Activated naive CD4-positive, alpha-beta T cell treated with anti-CD3 and anti-CD28 coated beads, Interleukin-2, amount 10 ng/mL, durations not matched to agents 7 days and 5 days (primary cell): Measurements from ENCODE around the gene SYT14.
"Not testable (repeated sequence)": the region's sequence is repeated elsewhere in the genome, so short reads cannot be mapped to it uniquely, and the experiment has no call there.

Experiments used
- CTCF ChIA-PET: fragments of 350-600 bp; sonication (Branson Sonifier 250); formaldehyde crosslinking; loops from one replicate; lab custom pipeline; 2021; ENCODE audit warnings: antibody characterized with exemption; lab: Charles Lee
- DNase-seq: peaks from one replicate; pipeline ENCODE4 v3.0.0-alpha.2; 2020
- H3K27ac Mint-ChIP-seq: one replicate; pipeline ENCODE4 v1.8.0; 2021; ENCODE audit warnings: mild to moderate bottlenecking, moderate library complexity, mixed read lengths
- H3K27me3 Mint-ChIP-seq: one replicate; pipeline ENCODE4 v1.8.0; 2021; ENCODE audit warnings: mild to moderate bottlenecking, mixed read lengths
- H3K36me3 Mint-ChIP-seq: one replicate; pipeline ENCODE4 v1.8.0; 2021; ENCODE audit warnings: mixed read lengths
- H3K4me1 Mint-ChIP-seq: one replicate; pipeline ENCODE4 v1.8.0; 2021; ENCODE audit warnings: mixed read lengths
- H3K4me3 Mint-ChIP-seq: one replicate; pipeline ENCODE4 v1.8.0; 2021; ENCODE audit warnings: mild to moderate bottlenecking, moderate library complexity, mixed read lengths
- H3K9me3 Mint-ChIP-seq: one replicate; pipeline ENCODE4 v1.8.0; 2021; ENCODE audit warnings: mixed read lengths

Gene SYT14

GRCh38 chr1:210081494-210081893 is 143.5 kb downstream of the SYT14 start:
- no peak for DNase-seq
- H3K4me1 Mint-ChIP-seq, result no peaks in the 10 kb centered on the region
- H3K27me3 Mint-ChIP-seq, result no peaks in the 10 kb centered on the region
- H3K4me3 Mint-ChIP-seq, result no peak overlapping the region
- no peaks in the 10 kb centered on the region for H3K36me3 Mint-ChIP-seq
- CTCF ChIA-PET, result no interaction called here
- H3K27ac Mint-ChIP-seq, result no peak overlapping the region
- no peaks in the 10 kb centered on the region for H3K9me3 Mint-ChIP-seq

GRCh38 chr1:210085359-210085758 is 147.3 kb downstream of the SYT14 start:
- H3K27ac Mint-ChIP-seq, result no peak overlapping the region
- DNase-seq, result no peak
- no peak overlapping the region for H3K4me3 Mint-ChIP-seq
- H3K36me3 Mint-ChIP-seq, result no peaks in the 10 kb centered on the region
- H3K27me3 Mint-ChIP-seq, result no peaks in the 10 kb centered on the region
- no peaks in the 10 kb centered on the region for H3K4me1 Mint-ChIP-seq
- H3K9me3 Mint-ChIP-seq, result peaks cover 2% of the 10 kb centered on the region
- CTCF ChIA-PET, result no interaction called here

- H3K4me1 Mint-ChIP-seq, result no peaks in the 10 kb centered on the region
- CTCF ChIA-PET, result no interaction called here
- no peak overlapping the region for H3K4me3 Mint-ChIP-seq
- peaks cover 2% of the 10 kb centered on the region for H3K9me3 Mint-ChIP-seq
- H3K27me3 Mint-ChIP-seq, result no peaks in the 10 kb centered on the region
- H3K27ac Mint-ChIP-seq, result no peak overlapping the region
- H3K36me3 Mint-ChIP-seq, result no peaks in the 10 kb centered on the region
- DNase-seq, result no peak
Measured at GRCh38 chr1:210087058-210087457, 149.0 kb downstream of the SYT14 start.

GRCh38 chr1:210089855-210090254 is 151.8 kb downstream of the SYT14 start:
- Mint-ChIP-seq H3K36me3 (no peaks in the 10 kb centered on the region), H3K4me1 (no peaks in the 10 kb centered on the region), H3K4me3 (no peak overlapping the region), H3K27me3 (no peaks in the 10 kb centered on the region), H3K27ac (no peak overlapping the region), H3K9me3 (peaks cover 2% of the 10 kb centered on the region)
- CTCF ChIA-PET, result no interaction called here
- DNase-seq, result no peak

GRCh38 chr1:210092366-210092765 is 154.3 kb downstream of the SYT14 start:
- Mint-ChIP-seq H3K9me3 (peaks cover 2% of the 10 kb centered on the region), H3K4me1 (no peaks in the 10 kb centered on the region), H3K27ac (no peak overlapping the region), H3K36me3 (no peaks in the 10 kb centered on the region), H3K27me3 (no peaks in the 10 kb centered on the region), H3K4me3 (no peak overlapping the region)
- CTCF ChIA-PET, result no interaction called here
- no peak for DNase-seq

GRCh38 chr1:210093461-210093860 is 155.4 kb downstream of the SYT14 start:
- no peak for DNase-seq
- Mint-ChIP-seq H3K27me3 (no peaks in the 10 kb centered on the region), H3K4me1 (no peaks in the 10 kb centered on the region), H3K9me3 (peaks cover 2% of the 10 kb centered on the region), H3K27ac (no peak overlapping the region), H3K4me3 (no peak overlapping the region), H3K36me3 (no peaks in the 10 kb centered on the region)
- CTCF ChIA-PET, result no interaction called here

- Mint-ChIP-seq H3K27me3 (no peaks in the 10 kb centered on the region), H3K9me3 (no peaks in the 10 kb centered on the region), H3K27ac (no peak overlapping the region), H3K4me3 (no peak overlapping the region), H3K4me1 (no peaks in the 10 kb centered on the region), H3K36me3 (no peaks in the 10 kb centered on the region)
- CTCF ChIA-PET, result no interaction called here
- no peak for DNase-seq
Measured at GRCh38 chr1:210098356-210098755, 160.3 kb downstream of the SYT14 start.

GRCh38 chr1:210099921-210100320 is 161.9 kb downstream of the SYT14 start:
- no peak overlapping the region for H3K4me3 Mint-ChIP-seq
- H3K36me3 Mint-ChIP-seq, result no peaks in the 10 kb centered on the region
- no peak overlapping the region for H3K27ac Mint-ChIP-seq
- no peak for DNase-seq
- H3K4me1 Mint-ChIP-seq, result no peaks in the 10 kb centered on the region
- no peaks in the 10 kb centered on the region for H3K27me3 Mint-ChIP-seq
- CTCF ChIA-PET, result no interaction called here
- no peaks in the 10 kb centered on the region for H3K9me3 Mint-ChIP-seq

GRCh38 chr1:210104103-210104502 is 166.1 kb downstream of the SYT14 start:
- H3K27me3 Mint-ChIP-seq, result no peaks in the 10 kb centered on the region
- H3K4me3 Mint-ChIP-seq, result no peak overlapping the region
- H3K9me3 Mint-ChIP-seq, result no peaks in the 10 kb centered on the region
- H3K4me1 Mint-ChIP-seq, result no peaks in the 10 kb centered on the region
- CTCF ChIA-PET, result no interaction called here
- no peak for DNase-seq
- H3K27ac Mint-ChIP-seq, result no peak overlapping the region
- H3K36me3 Mint-ChIP-seq, result no peaks in the 10 kb centered on the region

- H3K36me3 Mint-ChIP-seq, H3K9me3 Mint-ChIP-seq, H3K27ac Mint-ChIP-seq, H3K27me3 Mint-ChIP-seq, H3K4me1 Mint-ChIP-seq, CTCF ChIA-PET, DNase-seq, H3K4me3 Mint-ChIP-seq: not testable (repeated sequence)
Measured at GRCh38 chr1:210112906-210113305, 174.9 kb downstream of the SYT14 start.

- Mint-ChIP-seq H3K36me3 (no peaks in the 10 kb centered on the region), H3K4me3 (no peak overlapping the region), H3K27ac (no peak overlapping the region), H3K9me3 (no peaks in the 10 kb centered on the region), H3K27me3 (no peaks in the 10 kb centered on the region), H3K4me1 (no peaks in the 10 kb centered on the region)
- no peak for DNase-seq
- CTCF ChIA-PET, result no interaction called here
Measured at GRCh38 chr1:210117198-210117597, 179.2 kb downstream of the SYT14 start.

GRCh38 chr1:210117681-210118170 is 179.7 kb downstream of the SYT14 start:
- Mint-ChIP-seq H3K4me3 (no peak overlapping the region), H3K36me3 (no peaks in the 10 kb centered on the region), H3K9me3 (no peaks in the 10 kb centered on the region), H3K27ac (no peak overlapping the region), H3K27me3 (no peaks in the 10 kb centered on the region), H3K4me1 (no peaks in the 10 kb centered on the region)
- no peak for DNase-seq
- CTCF ChIA-PET, result no interaction called here

- CTCF ChIA-PET, result no interaction called here
- no peaks in the 10 kb centered on the region for H3K9me3 Mint-ChIP-seq
- H3K4me1 Mint-ChIP-seq, result no peaks in the 10 kb centered on the region
- no peak overlapping the region for H3K4me3 Mint-ChIP-seq
- no peak for DNase-seq
- no peak overlapping the region for H3K27ac Mint-ChIP-seq
- no peaks in the 10 kb centered on the region for H3K27me3 Mint-ChIP-seq
- no peaks in the 10 kb centered on the region for H3K36me3 Mint-ChIP-seq
Measured at GRCh38 chr1:210123383-210123782, 185.4 kb downstream of the SYT14 start.

- Mint-ChIP-seq H3K4me3 (no peak overlapping the region), H3K36me3 (no peaks in the 10 kb centered on the region), H3K4me1 (no peaks in the 10 kb centered on the region), H3K9me3 (no peaks in the 10 kb centered on the region), H3K27ac (no peak overlapping the region), H3K27me3 (no peaks in the 10 kb centered on the region)
- DNase-seq, result no peak
- CTCF ChIA-PET, result interaction anchor here (0.6 kb wide), 1 partner anchor 609 kb away, joined by 3 read pairs; no protein-coding TSS in a partner anchor
Measured at GRCh38 chr1:210123924-210124589, 186.0 kb downstream of the SYT14 start.

GRCh38 chr1:210124736-210125135 is 186.7 kb downstream of the SYT14 start:
- H3K4me1 Mint-ChIP-seq, result no peaks in the 10 kb centered on the region
- H3K9me3 Mint-ChIP-seq, result no peaks in the 10 kb centered on the region
- no peaks in the 10 kb centered on the region for H3K27me3 Mint-ChIP-seq
- no peak overlapping the region for H3K4me3 Mint-ChIP-seq
- no peaks in the 10 kb centered on the region for H3K36me3 Mint-ChIP-seq
- DNase-seq, result no peak
- no peak overlapping the region for H3K27ac Mint-ChIP-seq
- CTCF ChIA-PET, result no interaction called here
